NCI-H510A (cell line): ENCODE measurements around the gene SMIM21.

ENCODE experiments used
- DNase-seq: peaks from one replicate; lab custom pipeline; 2025; lab: John Stamatoyannopoulos, UW

SMIM21 gene

DNA sequence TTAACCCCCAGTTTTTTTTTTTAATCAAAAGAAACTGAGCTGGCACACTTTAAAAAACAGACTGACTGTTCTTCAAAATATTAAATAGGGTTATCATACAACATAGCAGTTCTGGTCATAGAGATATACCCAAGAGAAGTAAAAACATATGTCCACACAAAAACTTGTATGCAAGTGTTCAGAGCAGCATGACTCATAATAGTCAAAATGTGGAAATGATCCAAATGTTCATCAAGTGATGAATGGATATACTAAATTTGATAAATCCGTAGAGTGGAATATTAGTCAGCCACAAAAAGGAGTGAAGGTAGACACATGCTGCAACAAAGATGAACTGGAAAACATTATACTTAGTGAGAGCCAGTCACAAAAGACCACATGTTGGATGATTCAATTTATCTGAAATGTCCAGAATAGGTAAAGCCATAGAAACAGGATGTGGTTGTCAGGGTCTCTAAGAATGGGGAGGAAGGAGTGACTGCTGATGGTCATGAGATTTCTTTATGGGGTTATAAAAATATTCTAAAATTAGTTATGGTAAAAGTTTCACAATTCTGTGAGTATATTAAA lies 5.1 kb downstream of the SMIM21 start:
- DNase-seq: no peak

DNA sequence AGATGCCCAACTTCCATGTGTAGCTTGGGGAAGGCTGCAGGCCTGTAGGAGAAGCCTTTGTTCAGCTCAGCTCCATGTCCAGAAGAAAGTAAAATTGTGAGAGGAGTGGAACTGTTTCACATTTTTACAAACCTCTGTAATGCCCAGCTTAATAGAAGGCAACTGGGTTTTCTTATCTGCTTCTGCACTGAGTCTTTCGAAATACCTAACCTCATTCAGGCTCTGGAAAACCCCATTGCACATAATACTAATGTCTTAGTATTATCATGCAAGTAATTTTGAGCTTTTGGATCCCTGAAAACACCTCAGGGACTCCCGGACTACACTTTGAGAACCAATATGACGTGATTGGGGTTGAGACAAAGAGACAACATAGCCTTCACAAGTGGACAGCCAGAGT lies 5.8 kb downstream of the SMIM21 start:
- DNase-seq: no peak

DNA sequence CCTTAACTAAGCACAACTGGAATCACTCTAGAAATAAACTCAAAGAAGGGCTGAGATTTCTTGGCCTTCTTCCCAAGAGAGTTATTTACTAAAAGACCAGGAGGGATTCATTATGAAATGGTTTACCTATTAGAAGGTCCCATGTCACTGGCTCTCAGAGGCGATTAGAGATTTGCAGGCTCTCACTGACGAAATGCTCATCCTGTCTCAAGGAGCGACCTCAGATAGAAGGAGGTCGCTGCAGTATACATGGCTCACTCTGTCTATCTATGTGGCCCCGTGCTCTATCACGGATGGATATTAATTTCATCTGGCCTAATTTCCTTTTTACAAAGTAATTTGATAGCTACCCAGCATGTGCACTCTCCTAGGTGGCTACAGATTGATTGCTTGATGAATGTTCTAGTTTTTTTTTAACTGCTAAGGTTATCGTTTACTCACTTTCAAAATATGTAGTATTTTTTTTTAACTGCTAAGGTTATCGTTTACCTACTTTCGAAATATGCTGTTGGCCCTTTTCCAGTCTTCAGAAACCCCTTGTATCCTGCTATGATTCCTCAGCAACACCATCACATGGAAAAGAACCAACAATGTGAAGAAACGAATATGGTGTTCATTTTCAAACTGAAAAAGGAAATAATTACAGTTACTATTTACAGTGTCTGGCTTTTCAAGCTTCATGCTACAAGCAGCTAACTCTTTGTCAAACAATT lies 9.1 kb downstream of the SMIM21 start:
- DNase-seq: no peak

DNA sequence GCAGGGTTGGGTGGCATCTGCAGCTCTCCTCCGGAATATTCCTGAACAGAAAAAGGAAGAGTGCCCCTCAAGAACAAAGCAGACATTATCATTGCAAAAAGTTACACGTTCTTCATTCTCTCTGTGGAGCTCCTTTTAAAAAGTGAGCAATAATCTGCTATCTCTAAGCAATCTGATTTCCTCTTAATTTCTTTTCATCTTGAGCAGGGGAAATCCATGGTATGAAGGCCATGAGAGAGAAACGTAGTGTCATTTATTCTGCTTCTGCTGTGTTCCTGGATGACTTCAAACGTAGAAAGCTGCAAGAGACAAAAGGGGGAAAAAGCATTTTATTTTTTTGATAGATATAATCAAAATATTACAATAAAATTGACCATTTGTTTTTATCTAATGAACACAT lies 16.9 kb downstream of the SMIM21 start:
- DNase-seq: no peak

DNA sequence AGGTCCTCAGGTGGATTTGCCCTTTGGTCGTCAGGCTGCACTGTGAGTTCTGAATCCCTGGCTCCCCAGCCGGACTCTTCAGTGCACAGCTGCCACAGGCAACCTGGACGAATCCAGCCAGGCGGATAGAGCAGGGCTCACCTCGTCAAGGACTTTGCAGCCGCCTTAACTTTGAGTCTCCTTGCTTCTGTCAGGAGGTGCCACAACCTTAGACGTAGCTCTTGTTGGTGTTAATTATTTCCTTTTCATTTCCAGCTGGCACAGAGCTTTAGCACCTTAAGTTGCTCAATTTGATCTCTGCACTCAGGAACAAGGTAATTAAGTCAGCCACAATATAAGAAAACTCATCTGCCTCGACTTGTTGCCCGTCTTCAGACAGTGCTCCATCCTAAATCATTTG lies 17.7 kb downstream of the SMIM21 start:
- no peak for DNase-seq

DNA sequence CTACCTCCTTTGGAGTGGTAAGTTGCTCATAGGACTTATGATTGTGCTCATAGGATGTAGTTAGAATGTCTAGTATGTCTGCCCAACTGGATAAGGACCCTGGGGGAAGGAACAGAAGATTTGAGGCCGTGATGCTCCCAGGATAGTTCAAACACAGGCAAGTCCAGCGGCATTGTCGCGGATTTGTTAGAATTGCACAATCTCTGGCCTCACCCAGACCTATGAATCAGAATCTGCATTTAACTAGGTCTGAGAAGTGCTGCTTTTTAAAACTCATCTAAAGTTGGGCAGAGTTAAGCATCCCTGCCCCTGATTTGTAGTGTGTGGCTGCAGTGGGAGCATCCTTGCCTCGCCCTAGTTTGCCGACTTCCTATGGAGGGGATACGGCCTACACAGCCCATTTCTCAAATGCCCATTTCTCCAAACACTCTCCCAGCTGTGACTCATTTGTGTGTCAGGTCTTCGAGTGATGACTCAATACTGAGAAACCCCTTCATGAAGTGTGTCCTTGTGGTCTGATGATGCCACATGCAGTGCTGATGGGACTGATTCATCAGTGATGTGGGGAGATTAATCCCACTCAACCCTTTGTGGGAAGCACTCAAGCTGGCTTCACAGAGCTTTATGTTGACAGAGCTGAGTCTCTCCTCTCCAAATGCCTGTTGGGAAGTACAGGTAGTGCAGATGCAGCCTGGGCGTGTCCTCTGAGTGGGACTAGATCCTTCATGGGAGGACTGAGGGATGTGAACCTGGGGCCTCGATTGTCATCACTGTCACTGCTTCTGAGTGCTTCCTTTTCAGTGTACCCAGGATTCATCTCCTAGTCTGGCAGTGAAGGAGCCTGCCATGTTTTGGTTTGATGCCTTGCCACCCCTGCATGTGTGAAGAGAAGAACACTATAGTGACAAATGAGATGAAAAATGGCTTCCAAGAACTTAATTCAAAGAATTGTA lies 18.7 kb downstream of the SMIM21 start:
- peak; percentile 85 for DNase-seq

DNA sequence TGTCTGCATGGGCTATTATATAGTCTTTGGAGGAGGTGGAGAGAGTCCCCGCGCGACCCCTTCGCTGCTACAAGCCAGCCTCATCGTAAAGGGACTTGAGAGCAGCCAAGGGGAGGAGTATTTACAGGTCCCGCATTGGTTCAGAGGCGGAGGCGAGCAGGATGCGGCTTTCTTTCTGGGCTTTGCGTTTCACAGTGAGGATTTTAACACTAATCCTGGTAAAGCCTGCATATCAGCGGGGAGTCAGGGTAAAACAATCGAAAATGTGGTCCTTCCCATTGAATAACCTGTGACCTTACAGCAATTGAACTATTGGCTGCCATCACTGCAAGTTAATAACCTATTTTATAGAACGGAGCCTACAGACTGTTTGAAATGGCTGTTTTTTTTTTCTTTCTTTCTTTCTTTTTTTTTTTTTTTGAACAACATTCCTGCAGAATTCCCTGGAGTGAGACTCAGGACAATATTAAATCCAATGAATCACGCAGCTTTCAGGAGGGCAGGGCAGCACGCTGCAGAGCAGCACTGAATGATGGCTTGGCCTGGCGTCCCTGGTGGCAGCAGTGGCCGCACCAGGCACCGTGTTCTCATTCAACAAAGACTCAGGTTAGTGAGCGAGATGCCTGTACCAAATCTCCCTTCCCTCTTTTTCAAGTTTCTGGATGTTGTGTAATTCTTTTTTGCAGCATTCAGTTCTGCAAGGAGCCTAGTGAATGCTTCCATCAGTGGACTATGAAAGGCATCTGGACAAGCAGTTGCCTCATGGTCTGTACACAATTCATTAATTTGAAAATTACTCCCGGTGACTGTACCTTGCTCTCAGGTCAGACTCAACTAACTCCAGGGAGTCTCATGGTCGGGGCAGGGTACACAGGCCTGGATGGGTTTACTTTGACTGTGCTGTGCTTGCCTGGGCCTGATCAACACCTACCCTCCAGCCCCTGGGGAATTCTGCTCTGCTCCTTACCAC lies 19.8 kb downstream of the SMIM21 start:
- DNase-seq: no peak

DNA sequence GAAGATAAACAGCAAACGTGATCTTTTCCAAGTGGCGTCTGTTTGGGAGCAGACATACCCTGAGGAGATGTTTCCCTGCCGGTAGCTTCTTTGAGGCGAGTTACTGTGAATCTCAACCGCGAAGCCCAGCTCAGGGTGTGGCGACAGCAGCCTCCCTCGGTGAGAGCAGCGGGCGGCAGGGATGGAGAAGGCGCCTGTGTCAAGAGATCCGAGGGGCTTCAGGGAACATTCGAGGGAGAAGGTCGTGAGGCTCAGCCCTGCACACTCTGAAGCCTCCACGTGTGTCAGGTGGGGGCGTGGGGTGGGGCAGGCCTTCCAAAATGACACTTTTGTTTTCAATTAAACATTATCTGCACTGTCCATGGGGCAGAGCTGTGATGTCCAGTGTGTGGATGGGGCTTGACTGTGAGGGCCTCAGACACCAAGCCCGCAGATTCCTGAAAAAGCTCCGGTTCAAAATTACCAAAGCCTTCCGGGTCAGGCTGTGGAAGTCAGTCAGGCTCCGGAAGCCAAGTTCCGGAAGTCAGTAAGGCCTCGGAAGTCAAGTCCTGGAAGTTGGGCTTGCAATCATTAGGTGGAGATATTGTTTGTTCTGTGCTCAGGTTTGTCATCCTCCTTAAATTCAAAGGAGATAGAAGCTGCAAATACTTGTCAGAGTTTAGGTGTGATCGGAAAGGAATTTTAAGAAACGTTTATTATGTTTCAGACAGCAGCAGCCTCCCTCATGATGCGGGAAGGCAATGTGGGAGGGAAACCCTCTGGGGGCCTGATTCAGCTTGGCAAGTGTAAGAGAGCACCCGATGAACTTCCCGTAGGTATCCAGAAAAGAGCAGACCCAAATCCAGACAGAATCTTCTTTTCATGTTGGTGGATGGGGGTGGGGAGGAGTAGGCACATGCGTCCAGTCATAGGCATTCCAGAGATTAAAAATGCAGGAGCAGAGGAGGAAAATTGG lies 20.7 kb downstream of the SMIM21 start:
- no peak for DNase-seq

DNA sequence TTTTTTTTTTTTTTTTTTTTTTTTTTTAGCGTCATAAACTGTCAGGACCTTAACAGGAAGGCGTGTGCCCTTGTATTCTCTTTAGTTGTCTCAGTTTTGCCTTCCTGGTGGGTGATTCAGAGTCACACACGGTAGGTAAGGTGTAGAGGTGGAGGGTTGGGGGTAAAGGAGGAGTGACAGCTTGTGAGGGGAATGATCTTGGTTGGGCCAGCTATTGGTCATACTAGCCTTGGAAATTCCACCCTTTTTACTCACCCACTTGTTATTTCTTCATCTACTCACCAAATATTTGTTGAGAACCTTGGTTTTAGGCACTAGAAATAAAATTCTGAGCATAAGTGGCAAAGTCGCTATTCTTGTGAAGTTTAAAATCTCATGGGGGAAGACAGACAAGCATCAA lies 22.2 kb downstream of the SMIM21 start:
- DNase-seq: no peak

DNA sequence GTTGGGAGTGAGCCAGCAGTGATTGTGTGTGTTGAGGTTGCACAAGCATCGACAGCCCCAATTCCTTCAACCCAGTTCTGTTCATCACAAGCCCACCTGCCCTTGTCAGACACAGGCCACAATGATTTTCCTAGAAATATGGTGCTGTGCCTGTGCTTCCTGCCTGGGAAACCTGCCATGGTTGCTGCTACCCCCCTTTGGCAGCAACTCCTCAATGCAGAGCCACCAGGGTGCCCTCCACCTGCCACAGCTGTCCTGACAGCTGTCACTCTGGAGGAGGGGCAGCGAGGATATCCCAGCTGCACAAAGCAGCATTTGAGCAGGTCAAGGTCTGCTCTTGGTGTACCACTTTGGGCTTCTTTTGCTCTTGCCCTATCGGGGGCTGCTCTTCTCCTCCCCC lies 27.1 kb downstream of the SMIM21 start:
- DNase-seq: no peak

DNA sequence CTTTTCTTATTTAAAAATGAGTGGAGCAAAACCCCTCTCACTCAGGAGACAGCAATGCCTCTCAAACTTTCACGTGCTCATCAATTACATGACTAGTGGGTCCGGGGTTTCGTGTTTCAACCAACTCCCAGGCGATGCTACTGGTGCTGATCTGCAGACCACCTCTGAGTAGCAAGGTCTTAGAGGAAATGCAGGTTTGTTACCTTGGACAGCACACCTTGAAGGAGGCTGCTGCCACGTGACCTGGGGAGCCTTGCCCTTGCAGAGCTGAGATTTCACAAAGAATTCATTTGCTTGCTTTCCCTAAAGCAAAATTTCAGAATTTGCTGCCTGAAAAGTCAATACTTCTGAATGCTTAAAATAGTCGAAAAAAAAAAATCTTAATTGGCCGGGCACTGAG lies 32.4 kb downstream of the SMIM21 start:
- no peak for DNase-seq

DNA sequence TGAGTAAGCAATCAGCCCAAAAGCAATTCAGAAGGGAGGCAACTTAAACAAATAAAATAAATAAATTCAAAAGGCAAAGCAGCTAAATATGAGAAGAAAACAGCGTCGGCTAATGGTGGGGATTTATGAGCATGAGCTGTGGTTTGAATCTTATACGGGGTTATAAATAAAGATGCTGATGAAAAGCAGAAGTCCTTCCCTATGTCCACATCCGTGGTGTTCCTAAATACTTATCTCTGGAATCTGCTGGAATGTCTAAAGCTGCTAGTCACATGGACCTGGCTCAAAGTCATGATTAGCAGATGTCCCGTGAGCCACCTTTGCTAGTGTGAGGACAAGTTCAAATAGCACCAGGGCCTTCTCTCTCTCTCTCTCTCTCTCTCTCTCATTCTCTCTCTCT lies 33.8 kb downstream of the SMIM21 start:
- DNase-seq: no peak

DNA sequence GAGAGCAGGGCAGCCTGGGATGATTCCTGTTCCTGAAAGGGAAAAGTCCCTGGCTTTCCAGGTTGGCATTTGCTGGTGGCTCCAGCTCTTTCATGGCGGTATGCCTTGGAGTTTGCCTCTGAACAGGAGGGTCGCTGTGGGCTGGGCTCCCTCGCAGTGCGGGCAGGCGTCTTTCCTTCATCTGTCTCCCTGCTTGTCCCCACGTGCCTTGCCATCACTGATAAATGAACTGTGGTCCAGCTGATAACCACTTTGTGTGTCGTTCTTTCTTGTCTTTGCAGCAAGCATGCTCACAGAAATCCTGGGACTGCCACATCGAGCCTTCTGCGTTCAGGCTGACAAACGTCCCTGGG lies 35.3 kb downstream of the SMIM21 start:
- no peak for DNase-seq

DNA sequence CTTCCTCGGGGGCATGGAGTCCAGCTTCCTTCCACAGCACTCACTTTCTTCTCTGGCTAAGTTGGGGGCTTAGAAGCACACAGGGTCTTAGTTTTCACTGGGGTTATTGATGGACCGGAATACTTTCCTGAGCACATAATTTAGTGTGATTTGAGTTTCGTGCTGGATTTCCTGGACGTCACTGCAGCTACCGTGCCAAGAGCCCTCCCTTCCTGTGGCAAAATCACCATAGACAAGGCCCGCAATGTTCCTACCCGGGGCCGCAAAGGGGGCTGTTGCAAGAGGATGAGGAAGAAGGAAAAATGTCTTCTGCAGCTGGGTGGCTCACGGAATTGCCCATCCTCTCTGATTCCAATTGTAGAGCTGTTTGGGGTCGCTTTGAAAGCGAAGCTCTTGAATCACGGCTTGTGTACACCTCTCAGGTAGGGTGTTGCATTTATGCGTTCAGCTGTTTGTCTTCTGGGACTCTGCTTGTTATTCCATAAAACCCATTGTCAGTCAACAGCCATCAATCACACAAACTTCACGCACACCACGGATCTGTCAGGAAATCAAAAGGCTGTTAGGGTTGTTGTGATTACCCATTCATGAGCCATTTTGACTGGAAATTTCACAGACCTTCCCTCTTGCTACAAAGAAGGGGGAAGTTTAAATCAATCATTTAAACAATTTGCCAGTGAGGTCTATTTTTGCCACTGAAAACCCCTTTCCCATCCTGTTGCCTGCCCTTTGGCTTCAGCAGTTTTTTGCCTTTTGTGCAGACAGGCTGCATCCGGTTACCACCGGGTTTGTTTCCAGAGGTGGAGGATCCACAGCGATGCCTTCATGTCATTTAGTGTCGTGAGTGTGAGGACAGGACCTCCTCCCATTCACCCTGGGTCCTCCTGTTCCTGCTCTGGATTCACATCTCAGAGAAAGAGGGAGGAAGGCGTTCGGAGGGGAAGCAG lies 36.0 kb downstream of the SMIM21 start:
- no peak for DNase-seq

DNA sequence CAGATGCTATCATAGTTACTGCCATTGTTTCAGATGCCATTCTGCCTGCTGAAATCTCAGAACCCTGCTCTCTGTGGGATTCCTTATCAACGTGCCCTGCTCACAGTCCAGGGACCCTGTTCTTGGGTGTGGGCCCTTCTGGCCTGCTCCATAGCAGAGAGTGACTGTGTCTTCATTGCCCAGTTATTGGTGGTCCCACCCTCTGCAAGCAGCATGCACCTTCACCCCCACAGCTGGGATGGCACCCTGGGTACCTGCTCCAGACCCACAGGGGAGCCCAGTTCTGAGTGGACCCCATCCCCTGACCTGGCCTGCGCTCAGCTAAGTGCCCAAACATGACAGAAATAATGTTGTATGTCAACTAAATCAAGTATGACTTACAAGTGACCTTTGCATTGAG lies 36.6 kb downstream of the SMIM21 start:
- no peak for DNase-seq

DNA sequence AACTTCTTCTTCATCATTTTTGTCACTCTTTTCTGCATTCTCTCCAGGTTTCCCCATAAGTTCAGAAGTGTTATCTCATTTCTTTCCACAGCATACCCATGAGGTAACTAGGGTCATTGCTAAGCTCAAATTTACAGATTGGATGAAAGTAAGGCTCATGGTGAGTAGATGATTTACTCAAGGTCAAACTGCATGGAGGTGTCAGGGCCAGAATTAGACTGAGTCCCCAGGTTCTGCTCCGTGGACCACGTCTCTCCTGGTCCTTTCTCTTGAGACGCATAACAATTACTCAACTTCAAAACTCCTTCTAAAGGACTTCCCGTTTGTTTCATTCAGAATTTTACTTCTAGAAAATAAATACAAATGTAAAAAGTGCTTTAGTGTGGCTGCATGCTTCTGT lies 43.4 kb downstream of the SMIM21 start:
- no peak for DNase-seq

DNA sequence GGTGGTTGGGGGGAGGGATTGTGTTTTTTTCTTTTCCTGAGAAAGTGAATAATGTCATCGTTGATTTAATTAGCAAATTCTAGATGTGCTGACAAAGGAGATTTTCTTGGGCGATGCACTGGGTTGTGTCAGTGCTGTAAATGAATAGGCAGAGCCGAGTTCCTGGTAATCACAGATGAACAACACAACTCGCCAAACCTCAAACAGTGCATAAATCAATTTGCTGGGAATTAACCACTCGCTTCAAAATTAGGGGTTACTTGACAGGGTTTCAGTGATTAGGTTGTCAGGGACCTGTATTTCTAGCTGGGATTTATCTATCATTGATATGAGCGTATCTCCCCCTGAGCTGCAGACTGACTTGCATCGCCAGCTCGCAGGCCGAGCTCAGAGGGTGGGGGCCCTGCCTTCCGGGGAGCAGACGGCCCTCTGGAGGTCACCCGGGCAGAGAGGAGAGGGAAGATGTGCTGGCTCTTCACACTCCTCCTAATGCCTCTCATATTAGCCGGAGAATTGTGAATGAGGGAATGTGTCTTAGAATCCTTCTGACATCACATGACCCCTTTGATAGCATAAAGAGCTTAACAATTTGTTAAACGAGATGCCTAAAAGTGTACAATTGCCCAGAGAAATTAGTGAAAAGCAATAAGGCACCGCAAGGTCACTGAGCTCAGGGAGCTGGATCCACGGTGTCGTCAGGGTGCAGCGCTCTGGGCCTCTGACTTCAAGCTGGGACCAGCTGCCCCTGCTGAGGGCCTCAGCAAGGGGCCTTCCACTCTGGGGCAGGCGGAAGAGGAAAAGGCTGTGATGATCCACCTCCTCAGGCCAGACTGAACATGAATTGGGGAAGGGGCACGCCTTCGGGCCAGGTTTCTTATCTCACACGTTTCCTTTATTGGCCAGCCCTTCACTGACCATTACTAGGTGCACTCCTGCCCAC lies 48.9 kb downstream of the SMIM21 start:
- DNase-seq: no peak

DNA sequence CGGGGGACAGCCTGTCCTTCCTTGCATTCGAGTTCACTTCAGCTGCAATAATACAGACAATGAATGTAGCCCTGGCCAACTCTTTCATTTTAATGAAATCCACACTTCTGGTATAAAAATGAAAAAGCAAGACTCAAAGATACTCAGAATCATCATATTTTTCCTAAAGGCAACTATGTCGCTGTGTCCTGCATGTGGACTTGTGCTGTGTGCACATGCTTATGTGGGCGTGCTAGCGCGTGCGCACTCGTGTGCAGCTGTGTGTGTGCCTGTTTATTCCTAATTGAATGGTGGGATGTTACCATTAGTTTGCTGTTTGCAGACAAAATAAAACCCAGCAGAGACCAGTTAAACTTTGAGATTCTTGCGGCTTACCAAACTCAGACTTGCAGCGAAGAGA lies 49.6 kb downstream of the SMIM21 start:
- no peak for DNase-seq

DNA sequence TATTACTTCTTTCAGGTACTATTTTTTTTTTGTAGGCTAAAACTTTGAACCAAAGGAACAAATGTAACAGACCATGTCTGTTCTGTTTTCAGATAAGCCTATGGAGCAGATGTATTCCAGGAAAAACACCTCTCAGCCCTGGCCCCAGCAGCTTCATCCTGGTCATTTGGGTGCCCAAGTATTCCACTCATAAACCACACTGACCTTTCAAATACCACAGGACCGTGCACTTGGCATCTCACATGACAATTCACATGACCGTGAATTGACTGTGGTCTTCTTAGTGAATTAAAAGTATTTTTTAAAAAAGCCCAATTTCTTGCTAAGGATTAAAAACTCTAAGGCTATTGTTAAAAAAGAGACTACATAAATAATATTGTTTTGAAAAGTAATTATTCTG lies 50.2 kb downstream of the SMIM21 start:
- DNase-seq: no peak
